ENCODE measurements around the gene CHAT.

DNA sequence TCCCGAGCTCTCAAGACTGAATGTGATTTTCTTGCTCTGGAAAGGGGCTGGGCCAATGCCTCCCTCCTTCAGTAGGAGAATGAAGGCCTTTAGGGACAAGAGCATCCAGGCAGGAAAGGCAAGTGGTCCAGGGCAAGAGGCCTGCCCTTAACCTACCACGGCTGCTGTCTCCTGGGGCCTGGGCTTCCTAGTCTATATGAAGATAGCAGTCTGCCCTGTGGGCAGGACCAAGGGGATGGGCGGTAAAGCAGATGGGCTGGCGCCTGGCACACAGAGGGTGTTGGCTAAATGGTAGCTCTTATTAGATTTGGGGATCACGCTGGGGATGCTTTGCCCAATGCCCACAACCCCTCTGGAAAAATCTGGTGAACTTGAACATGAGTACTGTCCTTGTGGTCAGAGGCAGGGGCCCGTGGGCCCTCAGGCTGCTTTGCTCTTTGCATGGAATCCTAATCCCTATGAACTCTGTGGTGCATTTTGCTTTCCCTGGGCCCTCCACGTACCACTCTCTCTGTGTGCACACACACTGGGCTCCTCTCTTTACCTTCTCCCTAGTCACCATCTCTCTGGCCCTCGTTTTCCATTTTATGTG lies 20.3 kb downstream of the CHAT start:
- TF ChIP-seq, protein P1, sequence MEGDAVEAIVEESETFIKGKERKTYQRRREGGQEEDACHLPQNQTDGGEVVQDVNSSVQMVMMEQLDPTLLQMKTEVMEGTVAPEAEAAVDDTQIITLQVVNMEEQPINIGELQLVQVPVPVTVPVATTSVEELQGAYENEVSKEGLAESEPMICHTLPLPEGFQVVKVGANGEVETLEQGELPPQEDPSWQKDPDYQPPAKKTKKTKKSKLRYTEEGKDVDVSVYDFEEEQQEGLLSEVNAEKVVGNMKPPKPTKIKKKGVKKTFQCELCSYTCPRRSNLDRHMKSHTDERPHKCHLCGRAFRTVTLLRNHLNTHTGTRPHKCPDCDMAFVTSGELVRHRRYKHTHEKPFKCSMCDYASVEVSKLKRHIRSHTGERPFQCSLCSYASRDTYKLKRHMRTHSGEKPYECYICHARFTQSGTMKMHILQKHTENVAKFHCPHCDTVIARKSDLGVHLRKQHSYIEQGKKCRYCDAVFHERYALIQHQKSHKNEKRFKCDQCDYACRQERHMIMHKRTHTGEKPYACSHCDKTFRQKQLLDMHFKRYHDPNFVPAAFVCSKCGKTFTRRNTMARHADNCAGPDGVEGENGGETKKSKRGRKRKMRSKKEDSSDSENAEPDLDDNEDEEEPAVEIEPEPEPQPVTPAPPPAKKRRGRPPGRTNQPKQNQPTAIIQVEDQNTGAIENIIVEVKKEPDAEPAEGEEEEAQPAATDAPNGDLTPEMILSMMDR (IDR thresholded peaks at IDR 0.05) = no peak
- no peak for TF ChIP-seq POLR2A (IDR thresholded peaks at IDR 0.05)
